GOT3 (cell line): ENCODE results near the gene WAPL.
A peak's percentile ranks its signal among the peaks of the same experiment; 100 is the strongest.
"Not testable (repeated sequence)": the region's sequence is repeated elsewhere in the genome, so short reads cannot be mapped to it uniquely, and the experiment has no call there.

Source experiments
- DNase-seq: peaks from one replicate; lab custom pipeline; 2025; ENCODE audit warnings: mixed read lengths; lab: John Stamatoyannopoulos, UW

Gene WAPL, protein sequence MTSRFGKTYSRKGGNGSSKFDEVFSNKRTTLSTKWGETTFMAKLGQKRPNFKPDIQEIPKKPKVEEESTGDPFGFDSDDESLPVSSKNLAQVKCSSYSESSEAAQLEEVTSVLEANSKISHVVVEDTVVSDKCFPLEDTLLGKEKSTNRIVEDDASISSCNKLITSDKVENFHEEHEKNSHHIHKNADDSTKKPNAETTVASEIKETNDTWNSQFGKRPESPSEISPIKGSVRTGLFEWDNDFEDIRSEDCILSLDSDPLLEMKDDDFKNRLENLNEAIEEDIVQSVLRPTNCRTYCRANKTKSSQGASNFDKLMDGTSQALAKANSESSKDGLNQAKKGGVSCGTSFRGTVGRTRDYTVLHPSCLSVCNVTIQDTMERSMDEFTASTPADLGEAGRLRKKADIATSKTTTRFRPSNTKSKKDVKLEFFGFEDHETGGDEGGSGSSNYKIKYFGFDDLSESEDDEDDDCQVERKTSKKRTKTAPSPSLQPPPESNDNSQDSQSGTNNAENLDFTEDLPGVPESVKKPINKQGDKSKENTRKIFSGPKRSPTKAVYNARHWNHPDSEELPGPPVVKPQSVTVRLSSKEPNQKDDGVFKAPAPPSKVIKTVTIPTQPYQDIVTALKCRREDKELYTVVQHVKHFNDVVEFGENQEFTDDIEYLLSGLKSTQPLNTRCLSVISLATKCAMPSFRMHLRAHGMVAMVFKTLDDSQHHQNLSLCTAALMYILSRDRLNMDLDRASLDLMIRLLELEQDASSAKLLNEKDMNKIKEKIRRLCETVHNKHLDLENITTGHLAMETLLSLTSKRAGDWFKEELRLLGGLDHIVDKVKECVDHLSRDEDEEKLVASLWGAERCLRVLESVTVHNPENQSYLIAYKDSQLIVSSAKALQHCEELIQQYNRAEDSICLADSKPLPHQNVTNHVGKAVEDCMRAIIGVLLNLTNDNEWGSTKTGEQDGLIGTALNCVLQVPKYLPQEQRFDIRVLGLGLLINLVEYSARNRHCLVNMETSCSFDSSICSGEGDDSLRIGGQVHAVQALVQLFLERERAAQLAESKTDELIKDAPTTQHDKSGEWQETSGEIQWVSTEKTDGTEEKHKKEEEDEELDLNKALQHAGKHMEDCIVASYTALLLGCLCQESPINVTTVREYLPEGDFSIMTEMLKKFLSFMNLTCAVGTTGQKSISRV (N-terminal part only)

DNA sequence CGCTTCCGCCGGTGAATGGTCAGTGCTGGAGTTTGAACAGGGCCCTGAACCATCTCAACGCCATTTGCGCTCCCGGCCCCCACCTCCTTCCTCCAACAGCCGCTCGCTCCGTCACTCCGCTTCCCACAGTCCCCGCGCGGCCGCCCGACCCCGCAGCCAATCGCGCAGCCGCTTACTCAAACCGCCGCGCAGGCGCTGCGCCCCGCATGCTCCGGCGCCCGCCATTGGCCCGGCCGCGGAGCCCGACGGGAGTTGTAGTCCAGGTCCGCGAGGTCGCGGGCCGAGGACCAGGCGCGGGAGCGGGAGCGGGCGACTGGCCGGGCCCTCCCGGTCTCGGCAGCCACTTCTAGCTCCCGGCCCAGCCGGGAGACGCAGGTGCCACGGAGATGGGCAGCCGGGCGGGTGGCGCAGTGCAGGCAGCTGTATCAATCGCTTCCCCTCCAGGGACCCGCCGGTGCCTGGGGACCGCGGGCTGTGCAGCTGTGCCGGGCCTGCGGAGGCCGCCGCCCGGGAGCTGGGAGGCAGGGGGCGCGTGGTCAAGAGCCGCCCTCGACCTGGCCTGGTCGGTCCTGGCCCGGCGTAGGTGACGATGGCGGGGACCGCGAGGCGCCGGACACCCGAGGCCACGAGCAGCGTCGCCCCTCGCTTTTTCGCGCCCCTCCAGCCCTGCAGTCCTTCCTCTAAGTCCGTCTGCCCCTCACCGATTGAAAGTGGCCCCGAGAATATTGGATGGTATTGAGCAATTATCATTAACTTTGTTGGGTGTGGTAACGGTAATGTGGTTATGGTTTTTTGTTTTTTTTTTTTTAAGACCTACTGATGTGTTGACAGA, at the start of gene WAPL:
Gene WAPL, minus strand, starts transcription at position 115 of the 832 bp plus-strand sequence. CDS start 3,723 bp downstream, outside the sequence.
- peak; percentile 86 for DNase-seq

DNA sequence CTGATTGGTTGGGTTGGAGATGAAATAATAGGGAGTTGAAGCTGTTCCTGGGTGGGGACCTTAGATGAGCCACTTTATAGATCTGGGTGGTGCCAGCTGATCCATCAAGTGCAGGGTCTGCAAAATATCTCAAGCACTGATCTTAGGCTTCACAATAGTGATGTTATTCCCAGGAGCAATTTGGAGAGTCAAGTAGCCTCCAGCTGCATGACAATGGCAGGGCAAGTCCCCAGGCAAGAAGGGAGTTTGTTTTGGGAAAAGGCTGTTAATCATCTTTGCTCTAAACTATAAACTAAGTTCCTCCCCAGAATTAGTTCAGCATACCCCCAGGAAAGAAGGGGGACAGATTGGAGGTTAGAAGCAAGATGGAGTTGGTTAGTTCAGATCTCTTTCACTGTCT, 47.7 kb upstream of the WAPL start:
- no peak for DNase-seq

DNA sequence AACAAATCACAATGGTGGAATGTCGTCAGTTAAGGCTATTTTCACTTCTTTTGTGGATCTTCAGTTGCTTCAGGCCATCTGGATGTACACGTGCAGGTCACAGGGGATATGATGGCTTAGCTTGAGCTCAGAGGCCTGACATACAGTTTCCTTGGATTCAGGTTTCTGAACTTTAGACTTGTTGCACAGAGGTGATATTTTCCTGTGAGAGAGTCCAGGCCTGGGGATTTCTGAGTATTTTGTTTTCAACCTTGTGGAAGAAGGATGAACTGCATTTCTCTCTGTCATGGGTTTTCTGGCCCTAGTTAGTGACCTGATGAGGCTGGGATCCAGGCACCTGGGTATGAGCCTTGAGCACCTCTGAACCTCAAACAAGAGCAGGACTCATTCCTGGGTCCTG, 44.9 kb upstream of the WAPL start:
- DNase-seq = not testable (repeated sequence)

DNA sequence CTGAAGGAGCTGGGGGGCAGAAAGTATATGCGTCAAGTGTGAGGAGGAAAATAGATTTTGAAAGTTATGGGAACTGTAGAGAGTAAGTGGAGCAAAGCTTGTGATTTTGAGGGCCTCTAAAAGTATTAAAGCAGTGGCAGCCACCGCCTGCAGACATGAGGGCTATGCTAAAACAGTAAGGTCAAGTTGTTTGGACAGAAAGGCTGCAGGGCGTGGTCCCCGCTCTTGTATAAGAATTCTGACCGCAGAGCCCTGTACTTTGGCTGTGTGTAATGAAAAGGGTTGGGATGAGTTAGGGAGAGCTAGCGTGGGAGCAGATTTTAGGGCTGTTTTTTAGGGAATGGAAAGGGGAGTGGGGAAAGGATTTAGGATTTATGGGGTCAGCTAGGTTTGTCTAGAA, 41.7 kb upstream of the WAPL start:
- DNase-seq = not testable (repeated sequence)

DNA sequence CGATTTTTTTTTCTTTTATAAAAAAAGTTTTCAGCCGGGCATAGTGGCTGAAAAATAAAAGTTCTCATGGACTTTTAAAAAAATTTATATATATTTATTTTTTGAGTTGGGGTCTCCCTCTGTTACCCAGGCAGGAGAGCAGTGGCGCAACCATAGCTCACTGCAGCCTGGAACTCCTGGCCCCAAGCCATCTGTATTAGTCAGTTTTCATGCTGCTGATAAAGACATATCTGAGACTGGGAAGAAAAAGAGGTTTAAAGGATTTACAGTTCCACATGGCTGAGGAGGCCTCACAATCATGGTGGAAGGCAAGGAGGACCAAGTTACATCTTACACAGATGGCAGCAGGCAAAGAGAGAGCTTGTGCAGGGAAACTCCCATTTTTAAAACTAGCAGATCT, 37.1 kb upstream of the WAPL start:
- not testable (repeated sequence) for DNase-seq

DNA sequence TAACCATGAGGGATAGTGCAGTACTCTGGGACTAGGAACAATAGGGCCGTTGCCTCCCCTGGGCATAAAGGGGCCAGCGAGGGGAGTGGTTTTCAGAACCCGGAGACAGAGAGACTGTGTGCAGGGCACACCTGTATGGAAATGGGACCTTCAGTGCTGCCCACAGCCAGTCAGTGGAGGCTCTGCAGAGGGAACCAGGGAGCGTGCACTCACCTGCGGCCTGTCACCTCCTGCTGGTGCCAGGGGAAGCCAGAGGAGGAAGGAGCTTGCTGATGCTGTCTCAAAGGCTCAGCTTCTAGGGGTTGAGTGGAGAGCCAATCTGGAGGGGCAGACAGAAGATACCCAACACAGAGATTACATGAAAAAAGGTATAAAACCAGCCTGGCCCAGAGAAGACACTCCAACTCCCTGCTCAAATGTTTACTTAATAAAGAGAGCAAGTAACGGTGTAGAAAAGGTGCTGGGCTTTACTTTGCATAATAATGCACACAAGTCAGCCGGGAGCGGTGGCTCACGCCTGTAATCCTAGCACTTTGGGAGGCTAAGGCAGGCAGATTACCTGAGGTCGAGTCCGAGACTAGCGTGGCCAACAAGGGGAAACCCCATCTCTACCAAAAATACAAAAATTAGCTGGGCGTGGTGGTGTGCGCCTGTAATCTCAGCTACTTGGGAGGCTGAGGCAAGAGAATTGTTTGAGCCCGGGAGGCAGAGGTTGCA, 35.5 kb upstream of the WAPL start:
- no peak for DNase-seq

DNA sequence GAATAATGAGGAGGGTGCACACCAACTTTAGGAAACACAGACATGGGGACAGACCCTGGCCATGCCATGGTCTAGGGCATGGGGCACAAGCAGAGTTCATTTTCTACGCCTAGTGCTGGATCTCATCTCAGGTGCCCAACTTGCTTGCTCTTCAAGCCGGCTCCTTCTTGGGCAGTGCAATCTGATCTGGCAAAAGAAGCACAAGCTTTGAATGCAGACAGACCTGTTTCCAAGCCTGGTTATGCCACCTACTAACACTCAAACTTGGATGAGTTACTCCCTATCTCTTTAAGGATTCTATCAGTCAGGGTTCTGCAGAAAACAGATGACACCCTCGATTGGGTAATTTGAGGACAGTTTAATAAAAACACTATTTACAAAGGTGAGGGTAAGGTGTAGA, 34.9 kb upstream of the WAPL start:
- DNase-seq = no peak

DNA sequence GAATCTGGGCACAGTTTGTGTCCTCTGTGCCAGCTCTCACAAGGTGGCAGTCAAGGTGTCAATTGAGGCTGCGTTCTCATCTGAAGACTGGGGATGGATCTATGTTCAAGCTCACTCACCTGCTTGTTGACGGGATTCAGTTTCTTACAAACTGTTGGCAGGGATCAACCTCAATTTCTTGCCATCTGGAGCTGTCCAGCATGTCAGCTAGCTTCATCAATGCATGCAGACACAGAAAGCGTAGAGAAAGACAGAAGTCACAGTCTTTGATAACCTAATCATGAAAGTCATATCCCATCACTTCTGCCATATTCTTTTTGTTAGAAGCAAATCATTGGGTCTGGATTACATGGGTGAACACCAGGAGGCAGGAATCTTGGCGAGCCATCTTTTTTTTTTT, 32.0 kb upstream of the WAPL start:
- DNase-seq = no peak

DNA sequence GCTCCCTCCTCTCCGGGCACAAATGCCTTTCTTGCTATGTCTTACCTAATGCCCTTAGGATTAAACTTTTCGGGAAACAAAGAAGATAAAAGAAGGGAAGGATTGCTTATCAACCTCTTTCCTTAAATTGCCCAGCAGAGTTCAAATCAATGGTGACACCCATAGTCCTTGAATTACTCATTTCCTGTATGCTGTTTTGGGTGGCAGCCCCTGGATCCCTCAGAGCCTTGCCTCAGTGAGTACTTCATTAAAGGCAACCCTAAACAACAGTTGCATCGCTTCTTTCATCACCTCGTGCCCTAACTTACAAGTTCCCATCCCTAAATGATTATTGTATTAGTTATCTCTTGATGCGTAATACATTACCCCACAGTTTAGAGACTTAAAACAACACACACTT, 31.6 kb upstream of the WAPL start:
- DNase-seq = no peak

DNA sequence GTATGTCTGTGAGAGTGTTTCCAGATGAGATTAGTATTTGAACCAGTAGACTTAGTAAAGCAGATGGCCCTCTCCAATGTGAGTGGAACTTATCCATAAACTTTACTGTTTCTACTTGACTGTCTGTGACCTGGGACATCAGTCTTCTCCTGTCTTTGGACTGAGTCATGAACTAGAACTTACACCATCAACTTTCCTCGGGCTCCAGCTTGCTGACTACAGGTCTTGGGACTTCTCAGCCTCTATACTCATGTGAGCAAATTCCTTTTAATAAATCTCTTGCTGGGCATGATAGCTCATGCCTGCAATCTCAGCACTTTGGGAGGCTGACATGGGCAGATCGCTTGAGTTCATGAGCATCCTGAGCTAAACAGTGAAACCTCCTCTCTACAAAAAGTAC, 25.7 kb upstream of the WAPL start:
- DNase-seq = no peak

DNA sequence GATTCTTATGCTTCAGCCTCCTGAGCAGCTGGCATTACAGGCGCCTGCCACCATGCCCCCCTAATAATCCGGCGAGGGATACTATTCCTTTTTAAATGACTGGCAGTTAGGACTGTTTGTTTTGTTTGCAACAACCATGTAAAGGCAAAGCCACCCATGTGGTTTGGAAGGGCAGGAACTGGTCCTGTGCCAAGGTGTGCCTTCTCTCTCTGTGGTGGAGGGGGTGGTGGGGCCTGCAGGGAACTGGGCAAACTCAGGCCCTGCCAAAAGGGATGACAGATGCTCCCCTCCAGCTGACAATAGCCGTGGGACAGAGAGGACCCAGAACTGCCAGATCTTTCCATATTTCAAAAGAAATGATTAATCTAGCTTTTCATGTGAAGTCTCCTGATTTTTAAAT, 23.5 kb upstream of the WAPL start:
- DNase-seq = no peak

DNA sequence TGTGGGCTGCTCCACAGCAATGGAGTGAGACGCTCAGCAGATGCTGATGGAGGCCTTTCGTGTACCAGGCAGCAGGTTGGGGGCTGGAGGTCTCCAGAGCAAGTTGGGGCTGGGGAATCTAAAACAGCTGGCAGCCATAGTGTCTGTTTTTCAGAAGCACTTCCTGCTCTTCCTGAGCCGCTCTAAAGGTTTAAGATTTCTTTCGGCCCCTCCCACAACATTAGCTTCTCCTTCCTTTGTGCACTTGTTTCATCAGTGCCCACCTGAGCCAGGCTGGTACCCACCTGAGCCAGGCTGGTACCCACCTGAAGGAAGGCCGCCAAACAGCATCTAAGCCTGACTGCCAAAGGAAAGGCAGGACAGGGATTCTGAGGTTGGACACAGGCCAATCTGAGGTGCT, 18.4 kb upstream of the WAPL start:
- DNase-seq = no peak

DNA sequence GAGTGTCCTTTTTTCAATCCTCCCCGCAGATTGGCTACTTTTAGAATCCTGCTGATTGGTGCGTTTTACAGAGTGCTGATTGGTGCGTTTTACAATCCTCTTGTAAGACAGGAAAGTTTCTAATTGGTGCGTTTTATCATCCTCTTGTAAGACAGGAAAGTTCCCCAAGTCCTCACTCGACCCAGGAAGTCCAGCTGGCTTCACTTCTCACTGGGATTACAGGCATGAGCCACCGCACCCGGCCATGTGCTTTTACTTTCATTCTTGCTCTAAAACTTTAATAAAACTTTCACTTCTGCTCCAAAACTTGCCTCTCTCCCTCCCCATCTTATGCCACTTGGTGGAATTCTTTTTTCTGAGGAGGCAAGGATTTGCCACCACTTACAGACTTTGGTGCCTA, 17.0 kb upstream of the WAPL start:
- no peak for DNase-seq

DNA sequence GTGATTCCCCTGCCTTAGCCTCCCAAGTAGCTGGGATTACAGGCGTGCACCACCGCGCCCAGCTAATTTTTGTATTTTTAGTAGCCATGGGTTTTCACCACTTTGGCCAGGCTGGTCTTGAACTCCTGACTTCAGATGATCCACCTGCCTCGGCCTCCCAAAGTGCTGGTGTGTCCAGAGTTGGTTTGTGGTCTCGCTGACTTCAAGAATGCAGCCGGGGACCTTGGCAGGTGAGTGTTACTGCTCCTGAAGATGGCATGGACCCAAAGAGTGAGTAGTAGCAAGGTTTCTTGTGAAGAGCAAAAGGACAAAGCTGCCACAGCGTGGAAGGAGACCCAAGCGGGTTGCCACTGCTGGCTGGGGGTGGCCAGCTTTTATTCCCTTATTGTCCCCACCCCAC, 16.4 kb upstream of the WAPL start:
- not testable (repeated sequence) for DNase-seq

DNA sequence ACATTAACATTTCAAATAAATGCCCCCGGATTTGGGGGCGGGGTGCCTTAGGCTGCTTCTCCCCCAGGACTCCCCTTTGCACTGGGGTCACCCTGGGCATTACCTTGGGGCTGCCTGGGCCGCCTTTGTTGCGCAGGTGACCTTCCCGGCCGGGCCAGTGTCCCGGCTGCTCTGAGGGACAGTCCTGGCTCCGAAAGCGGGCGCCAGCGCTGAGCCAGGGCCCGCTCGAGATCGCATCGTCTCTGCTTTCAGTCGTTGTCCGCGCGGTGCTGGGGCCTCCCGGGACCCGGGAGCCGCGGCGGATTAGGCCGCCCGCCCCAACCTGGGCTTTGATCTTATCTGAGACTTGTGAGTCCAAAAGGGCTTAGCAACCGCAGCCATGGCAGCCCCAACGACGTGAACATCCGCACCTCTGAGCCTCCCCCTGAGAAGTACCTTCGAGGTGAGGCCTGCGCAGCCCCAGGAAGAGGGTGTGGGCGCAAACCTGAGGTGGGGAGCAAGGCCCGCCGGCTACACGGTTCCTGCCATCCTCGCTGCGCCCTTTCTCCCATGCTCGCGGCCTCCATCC, 14.8 kb upstream of the WAPL start:
- no peak for DNase-seq

DNA sequence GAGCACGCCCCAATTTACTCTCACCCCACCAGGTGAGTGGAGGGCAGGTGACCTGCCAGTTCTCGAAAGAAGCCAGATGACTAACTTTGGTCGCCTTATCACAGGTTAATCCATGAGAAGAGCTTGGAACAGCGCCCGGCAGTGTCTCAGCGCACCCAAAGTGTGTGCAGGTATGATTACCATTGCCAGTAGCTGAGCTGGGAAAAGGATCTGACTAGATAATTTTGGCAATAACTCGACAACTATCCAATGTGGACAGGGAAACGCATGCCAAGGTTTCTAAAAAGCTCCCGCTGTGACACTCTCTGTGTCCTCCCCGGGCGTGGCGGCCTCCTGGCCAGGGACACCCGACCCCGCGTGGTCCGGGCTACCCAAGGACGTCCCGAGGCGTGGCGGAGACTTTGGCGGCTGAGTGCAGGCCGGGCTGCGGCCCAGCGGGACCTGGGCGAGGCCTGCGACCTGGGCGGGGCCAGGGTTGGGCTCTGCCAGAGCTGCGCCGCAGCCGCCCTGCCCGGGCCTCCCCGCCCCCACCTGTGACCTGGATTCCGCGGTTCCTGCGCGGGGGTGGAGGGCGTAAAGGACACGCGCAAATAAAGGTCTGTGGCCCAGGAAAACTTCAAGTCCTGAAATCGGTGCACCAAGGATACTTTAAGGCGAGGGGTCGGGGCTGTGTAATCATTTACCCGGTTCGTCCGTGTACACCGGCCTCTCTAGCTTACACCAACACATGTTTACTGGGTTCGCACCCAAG, 13.7 kb upstream of the WAPL start:
- DNase-seq = no peak

DNA sequence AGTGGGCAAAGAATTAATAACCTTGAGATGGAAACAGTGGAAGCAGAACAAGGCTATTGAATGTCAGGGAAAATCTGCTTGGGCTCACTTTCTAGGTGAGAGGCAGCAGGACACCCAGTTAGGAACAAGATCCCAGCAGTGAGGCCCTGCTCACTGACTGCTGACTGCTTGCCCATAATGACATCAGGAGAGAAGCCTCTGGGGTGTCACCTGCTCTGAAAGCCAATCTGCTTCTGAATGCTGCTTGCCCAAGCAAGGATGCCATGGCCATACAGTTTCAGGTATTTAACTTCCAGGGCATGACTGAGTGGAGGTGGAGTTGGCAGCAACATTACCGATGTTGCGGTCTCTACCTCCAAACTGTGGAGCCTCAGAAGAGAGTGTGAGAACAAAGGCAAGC, 11.7 kb upstream of the WAPL start:
- no peak for DNase-seq

DNA sequence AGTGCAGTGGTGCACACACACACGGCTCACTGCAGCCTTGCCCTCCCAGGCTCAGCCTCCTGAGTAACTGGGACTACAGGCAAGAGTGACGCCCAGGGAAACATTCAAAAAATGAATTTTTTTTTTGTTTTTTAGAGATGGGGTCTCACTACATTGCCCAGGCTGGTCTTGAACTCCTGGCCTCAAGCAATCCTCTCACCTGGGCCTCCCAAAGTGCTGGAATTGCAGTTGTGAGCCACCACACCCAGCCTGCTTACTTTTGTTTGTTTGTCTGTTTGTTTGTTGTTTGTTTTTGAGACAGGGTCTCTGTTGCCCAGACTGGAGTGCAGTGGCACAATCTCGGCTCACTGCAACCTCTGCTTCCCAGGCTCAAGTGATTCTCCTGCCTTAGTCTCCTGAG, 7.1 kb upstream of the WAPL start:
- DNase-seq = not testable (repeated sequence)

DNA sequence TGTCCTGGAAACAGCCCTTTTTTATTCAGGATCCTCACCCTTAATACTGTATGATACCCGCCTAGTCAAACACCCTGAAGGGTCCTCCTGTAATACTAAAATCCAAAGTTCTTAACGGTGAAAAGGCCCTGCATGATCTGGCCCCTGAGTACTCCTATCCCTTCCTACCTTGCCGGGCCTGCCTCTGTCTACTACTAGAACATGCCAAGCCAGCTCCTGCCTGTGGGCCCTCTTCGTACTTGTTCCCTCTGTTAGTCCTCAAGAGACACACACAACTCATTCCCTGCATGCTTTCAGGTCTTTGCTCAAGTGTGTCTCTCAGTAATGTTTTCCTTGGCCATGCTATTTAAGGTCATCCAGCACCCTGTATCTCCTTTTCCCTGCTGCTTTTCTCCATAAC, 5.0 kb upstream of the WAPL start:
- DNase-seq = no peak

DNA sequence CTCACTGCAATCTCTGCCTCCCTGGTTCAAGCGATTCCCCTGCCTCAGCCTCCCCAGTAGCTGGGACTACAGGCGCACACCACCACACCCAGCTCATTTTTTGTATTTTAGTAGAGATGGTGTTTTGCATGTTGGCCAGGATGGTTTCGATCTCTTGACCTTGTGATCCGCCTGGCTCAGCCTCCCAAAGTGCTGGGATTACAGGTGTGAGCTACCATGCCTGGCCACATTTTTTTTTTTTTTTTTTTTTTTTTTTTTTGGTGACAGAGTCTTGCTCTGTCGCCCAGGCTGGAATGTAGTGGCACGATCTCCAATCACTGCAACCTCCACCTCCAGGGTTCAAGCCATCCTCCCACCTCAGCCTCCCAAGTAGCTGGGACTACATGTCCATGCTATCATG, 4.1 kb upstream of the WAPL start:
- DNase-seq = not testable (repeated sequence)
